ENCODE measurements around the gene VWF. TPM values are rescaled to one million over a fixed set of nuclear protein-coding genes. Genes with fewer than 3 reads are reported as not detected.

The VWF gene
- total RNA-seq, 4 donors from 2014 or later, result 94.3 to 261 (median 162) TPM

GRCh38 chr12:5910790-5911548, 213.5 kb downstream of the VWF start:
- H3K36me3 ChIP-seq, result no peaks in the 10 kb centered on the region
- 71 to 77% methylated on average over 3 to 4 of the region's 7 CpGs for WGBS, 2 donors (ENCODE audit: low coverage in 1 of 2)
- H3K4me1 ChIP-seq, result no peaks in the 10 kb centered on the region
- no peak overlapping the region for H3K4me3 ChIP-seq
- H3K27me3 ChIP-seq, result peaks cover 39% of the 10 kb centered on the region
- TF ChIP-seq POLR2AphosphoS5 (IDR thresholded peaks at IDR 0.05) (no peak), CTCF (IDR thresholded peaks at IDR 0.05) (no peak), EP300 (IDR thresholded peaks at IDR 0.05) (no peak), POLR2A (IDR thresholded peaks at IDR 0.05) (no peak)
- H3K9me3 ChIP-seq, result no peaks in the 10 kb centered on the region
- H3K27ac ChIP-seq, result no peak overlapping the region
- ATAC-seq, result no peak

- Histone ChIP-seq H3K9me3 (no peaks in the 10 kb centered on the region), H3K4me3 (no peak overlapping the region), H3K4me1 (no peaks in the 10 kb centered on the region), H3K27ac (no peak overlapping the region), H3K36me3 (no peaks in the 10 kb centered on the region), H3K27me3 (peaks cover 45% of the 10 kb centered on the region)
- ATAC-seq, result no peak
- TF ChIP-seq POLR2AphosphoS5 (IDR thresholded peaks at IDR 0.05) (no peak), POLR2A (IDR thresholded peaks at IDR 0.05) (no peak), EP300 (IDR thresholded peaks at IDR 0.05) (no peak), CTCF (IDR thresholded peaks at IDR 0.05) (no peak)
- WGBS, 2 donors (ENCODE audit: low coverage in 1 of 2), result no CpG with 5 or more reads among the region's 5 CpGs
These were observed 214.9 kb downstream of the VWF start for GRCh38 chr12:5909560-5909959.

GRCh38 chr12:5908251-5908650, 216.2 kb downstream of the VWF start:
- H3K36me3 ChIP-seq, result no peaks in the 10 kb centered on the region
- no peaks in the 10 kb centered on the region for H3K9me3 ChIP-seq
- TF ChIP-seq POLR2A (IDR thresholded peaks at IDR 0.05) (no peak), POLR2AphosphoS5 (IDR thresholded peaks at IDR 0.05) (no peak)
- peaks cover 49% of the 10 kb centered on the region for H3K27me3 ChIP-seq
- no peak overlapping the region for H3K4me3 ChIP-seq
- no peak overlapping the region for H3K27ac ChIP-seq
- ATAC-seq, result no peak
- WGBS, 2 donors (ENCODE audit: low coverage in 1 of 2), result 80% methylated on average over 1 to 2 of the region's 7 CpGs
- H3K4me1 ChIP-seq, result no peaks in the 10 kb centered on the region

GRCh38 chr12:5907807-5908206, 216.7 kb downstream of the VWF start:
- Histone ChIP-seq H3K9me3 (no peaks in the 10 kb centered on the region), H3K27ac (no peak overlapping the region), H3K27me3 (peaks cover 49% of the 10 kb centered on the region), H3K36me3 (no peaks in the 10 kb centered on the region), H3K4me3 (no peak overlapping the region), H3K4me1 (no peaks in the 10 kb centered on the region)
- TF ChIP-seq CTCF (IDR thresholded peaks at IDR 0.05) (no peak), POLR2AphosphoS5 (IDR thresholded peaks at IDR 0.05) (no peak), POLR2A (IDR thresholded peaks at IDR 0.05) (no peak), EP300 (IDR thresholded peaks at IDR 0.05) (no peak)
- ATAC-seq, result no peak
- whole genome bisulfite sequencing, 2 donors (ENCODE audit: low coverage in 1 of 2), result 60 to 84% methylated on average over 1 to 5 of the region's 10 CpGs

- no peak overlapping the region for H3K27ac ChIP-seq
- 80 to 90% methylated on average over 1 to 4 of the region's 4 CpGs for WGBS, 2 donors (ENCODE audit: low coverage in 1 of 2)
- no peaks in the 10 kb centered on the region for H3K36me3 ChIP-seq
- no peak for TF ChIP-seq POLR2AphosphoS5 (IDR thresholded peaks at IDR 0.05)
- no peak for TF ChIP-seq EP300 (IDR thresholded peaks at IDR 0.05)
- TF ChIP-seq POLR2A (IDR thresholded peaks at IDR 0.05), result no peak
- no peak for TF ChIP-seq CTCF (IDR thresholded peaks at IDR 0.05)
- H3K9me3 ChIP-seq, result no peaks in the 10 kb centered on the region
- H3K27me3 ChIP-seq, result peaks cover 38% of the 10 kb centered on the region
- no peaks in the 10 kb centered on the region for H3K4me1 ChIP-seq
- no peak overlapping the region for H3K4me3 ChIP-seq
- no peak for ATAC-seq
These were observed 218.7 kb downstream of the VWF start for GRCh38 chr12:5905757-5906156.

All from gastroesophageal sphincter (tissue), 4 donors.